ENCODE data around the gene THAP9.
"Not testable (repeated sequence)": the region's sequence is repeated elsewhere in the genome, so short reads cannot be mapped to it uniquely, and the experiment has no call there.

DNA sequence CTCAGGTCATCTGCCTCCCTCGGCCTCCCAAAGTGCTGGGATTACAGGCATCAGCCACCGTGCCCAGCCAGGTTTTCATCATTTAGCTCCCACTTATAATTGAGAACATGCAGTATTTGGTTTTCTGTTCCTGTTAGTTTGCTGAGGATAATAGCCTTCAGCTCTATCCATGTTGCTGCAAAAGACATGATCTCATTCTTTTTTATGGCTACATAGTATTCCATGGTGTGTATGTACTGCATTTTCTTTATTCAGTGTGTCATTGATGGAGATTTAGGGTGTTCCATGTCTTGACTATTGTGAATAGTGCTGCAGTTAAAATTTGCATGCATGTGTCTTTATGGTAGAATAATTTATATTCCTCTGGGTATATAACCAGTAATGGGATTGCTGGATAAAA, 13.4 kb downstream of the THAP9 start:
- TF ChIP-seq BHLHE40 (IDR thresholded peaks at IDR 0.05; ENCODE audit: borderline replicate concordance); ELF4 (IDR thresholded peaks at IDR 0.05); ZNF384 (IDR thresholded peaks at IDR 0.05); FOXA1 (IDR thresholded peaks at IDR 0.05); SP1 (IDR thresholded peaks at IDR 0.05); FOXM1 (IDR thresholded peaks at IDR 0.05; ENCODE audit: borderline replicate concordance); LEF1 (IDR thresholded peaks at IDR 0.05; ENCODE audit: borderline replicate concordance); CTBP1 (IDR thresholded peaks at IDR 0.05; ENCODE audit: borderline replicate concordance); FOXK2 (IDR thresholded peaks at IDR 0.05): not testable (repeated sequence)
